Left cardiac atrium (tissue), 4 donors: ENCODE data around the gene TPSD1. TPM values are rescaled to one million over a fixed set of nuclear protein-coding genes. Genes with fewer than 3 reads are reported as not detected.
"Not testable (repeated sequence)": the region's sequence is repeated elsewhere in the genome, so short reads cannot be mapped to it uniquely, and the experiment has no call there.

Experiments
- ATAC-seq, 2 donors: fragments of 200-7000 bp; cut with Tn5 transposase; one replicate each; pipeline ENCODE4 v1.9.1; 2020; ENCODE audit warnings: mild to moderate bottlenecking in 2 of 2, moderate library complexity in 2 of 2
- DNase-seq: peaks from one replicate; pipeline ENCODE4 v3.0.0-alpha.2; 2020
- intact Hi-C, 2 donors: fragments of 100-400 bp; cut with DNase I; formaldehyde crosslinking; loops; one replicate each; pipeline versions ENCODE4 v1.14.1 to v1.15.1; 2022 to 2023
- total RNA-seq, 2 donors: library from RNA; stranded (reverse); fragmentation: NEBNext Ultra II Directional; extraction: Animal tissue kit (Norgen Biotek cat#: 25700); gene quantifications; one replicate each; pipeline ENCODE4 v1.2.1, GENCODE V29; 2021
- donor health status: DM: no; HTN: yes; CAD: no.
- donor health status: DM: no; HTN: yes; CAD: no; lungs with severe emphysema.
- donor health status: DM: yes; HTN: yes; CAD: no.
- donor health status: Dilated cardiomyopathy.

Gene TPSD1
- total RNA-seq, 2 donors from 2014 or later: 0.91 TPM; not detected in 1

DNA sequence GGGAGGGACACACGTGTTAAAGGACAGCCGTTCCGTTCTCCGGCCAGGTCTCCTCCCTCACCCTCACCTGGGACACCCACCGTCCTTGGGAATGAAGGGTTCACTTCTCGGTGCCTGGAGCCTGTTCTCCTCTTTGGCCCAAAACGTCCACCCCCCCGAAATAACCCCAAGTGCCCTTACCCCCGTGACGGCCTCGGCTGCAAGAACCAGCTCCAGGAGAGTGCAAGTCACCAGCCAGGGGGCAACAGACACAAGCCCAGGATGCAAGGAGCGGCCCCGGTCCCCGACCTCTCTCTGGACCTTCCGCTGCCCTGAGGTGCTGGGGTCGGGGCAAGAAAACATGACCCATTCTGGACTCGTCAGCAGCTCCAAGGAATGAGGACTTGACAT, 33.6 kb downstream of the TPSD1 start:
- ATAC-seq (no peak), DNase-seq (no peak)
- intact Hi-C loops: no loop called here

DNA sequence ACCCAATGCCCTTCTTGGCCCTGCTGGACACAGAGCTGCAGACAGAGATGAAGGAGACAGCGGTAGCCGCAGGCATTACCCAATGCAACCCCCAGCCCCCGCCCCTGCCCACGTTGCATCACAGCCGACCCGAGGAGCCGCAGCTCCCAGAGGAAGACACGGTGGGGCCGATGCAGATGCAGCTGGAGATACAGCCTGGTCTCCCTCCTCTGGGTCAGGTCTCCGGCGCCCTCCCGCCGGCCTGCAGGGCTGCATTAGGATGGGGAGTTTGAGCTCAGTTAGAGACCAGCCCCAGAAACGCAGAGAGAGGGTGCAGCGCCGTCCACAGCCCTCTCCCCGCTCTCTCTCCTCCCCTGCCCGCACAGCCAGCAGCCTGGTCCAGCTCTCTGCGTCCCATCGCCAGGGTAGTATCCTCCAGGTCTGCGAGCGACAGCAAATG, 34.2 kb downstream of the TPSD1 start:
- no peak for ATAC-seq
- intact Hi-C loops: no loop called here

GRCh38 chr16:1290860-1291575, 35.1 kb downstream of the TPSD1 start:
- intact Hi-C loops: no loop called here
- DNase-seq (no peak), ATAC-seq (no peak)

More for the DNA sequence above, 34.2 kb downstream of the TPSD1 start:
- DNase-seq: no peak

DNA sequence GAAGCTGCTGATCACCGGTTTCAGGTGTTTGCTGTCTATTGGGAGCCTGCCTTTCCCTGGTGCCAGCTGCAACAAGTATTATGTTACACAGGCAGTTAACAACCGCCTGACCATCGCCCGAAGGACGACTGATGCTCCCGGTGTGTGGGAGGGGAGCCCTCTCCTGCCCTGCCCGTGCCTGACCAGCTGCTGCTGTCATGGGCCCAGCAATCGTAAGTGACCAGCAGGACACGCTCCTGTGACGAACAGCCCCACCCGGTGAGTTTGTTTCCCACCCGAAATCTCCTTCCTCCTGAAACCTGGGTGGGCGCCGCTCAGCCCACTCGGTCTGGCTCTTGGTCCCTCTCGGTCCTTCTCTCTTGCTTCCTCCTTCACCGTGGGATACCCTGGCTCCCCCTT, 35.7 kb downstream of the TPSD1 start:
- DNase-seq (no peak), ATAC-seq (no peak)
- intact Hi-C loops: no loop called here

GRCh38 chr16:1292208-1292607, 36.3 kb downstream of the TPSD1 start:
- DNase-seq, ATAC-seq, intact Hi-C loops: not testable (repeated sequence)

DNA sequence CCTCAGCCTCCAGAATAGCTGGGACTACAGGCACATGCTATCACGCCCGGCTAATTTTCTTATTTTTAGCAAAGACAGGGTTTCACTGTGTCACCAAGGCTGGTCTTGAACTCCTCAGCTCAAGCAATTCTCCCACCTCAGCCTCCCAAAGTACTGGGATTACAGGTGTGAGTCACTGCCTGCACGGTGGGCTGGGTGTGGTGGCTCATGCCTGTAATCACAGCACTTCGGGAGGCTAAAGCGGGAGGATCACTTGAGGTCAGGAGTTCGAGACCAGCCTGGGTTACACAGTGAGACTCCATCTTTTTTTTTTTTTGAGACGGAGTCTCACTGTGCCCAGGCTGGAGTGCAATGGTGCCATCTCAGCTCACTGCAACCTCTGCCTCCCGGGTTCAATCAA, 36.9 kb downstream of the TPSD1 start:
- intact Hi-C loops, DNase-seq, ATAC-seq: not testable (repeated sequence)

- intact Hi-C loops: no loop called here
- DNase-seq: no peak
Measured at GRCh38 chr16:1293921-1294656, 38.2 kb downstream of the TPSD1 start.

DNA sequence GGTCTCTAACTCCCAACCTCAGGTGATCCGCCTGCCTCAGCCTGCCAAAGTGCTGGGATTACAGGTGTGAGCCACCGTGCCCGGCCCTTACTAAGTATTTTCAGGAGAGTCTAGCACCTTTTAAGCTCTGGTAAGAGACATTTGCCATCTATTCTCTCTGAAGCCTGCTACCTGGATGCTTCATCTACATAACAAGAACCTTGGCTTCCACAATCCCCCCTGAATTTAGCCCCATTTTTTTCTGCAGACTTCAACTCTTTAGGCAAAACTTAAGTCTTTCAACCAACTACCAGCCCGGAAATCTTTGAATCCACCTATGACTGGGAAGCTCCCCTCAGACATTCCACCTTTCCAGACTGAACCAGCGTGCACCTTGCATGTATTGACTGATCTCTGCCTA, 39.6 kb downstream of the TPSD1 start:
- DNase-seq (no peak), ATAC-seq (no peak)
- intact Hi-C loops: no loop called here

More at GRCh38 chr16:1293921-1294656, 38.2 kb downstream of the TPSD1 start:
- ATAC-seq: no peak

GRCh38 chr16:1296688-1297017, 40.8 kb downstream of the TPSD1 start:
- ATAC-seq, intact Hi-C loops, DNase-seq: not testable (repeated sequence)

GRCh38 chr16:1297018-1297696, 41.3 kb downstream of the TPSD1 start:
- no peak for DNase-seq
- ATAC-seq: peak; percentile 79 to 82
- intact Hi-C loops: no loop called here

DNA sequence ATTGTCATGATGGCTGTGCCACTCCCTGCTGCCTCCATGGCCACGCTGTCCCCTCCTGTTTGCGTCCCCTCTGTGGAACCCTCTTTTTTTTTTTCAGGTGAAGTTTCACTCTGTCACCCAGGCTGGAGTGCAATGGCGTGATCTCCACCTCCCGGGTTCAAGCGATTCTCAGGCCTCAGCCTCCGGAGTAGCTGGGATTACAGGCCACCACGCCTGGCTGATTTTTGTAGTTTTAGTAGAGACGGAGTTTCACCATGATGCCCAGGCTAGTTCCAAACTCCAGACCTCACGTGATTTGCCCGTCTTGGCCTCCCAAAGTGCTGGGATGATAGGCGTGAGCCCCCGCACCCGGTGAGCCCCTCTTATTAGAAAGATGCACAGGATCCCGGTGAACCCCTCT, 42.5 kb downstream of the TPSD1 start:
- DNase-seq (no peak), ATAC-seq (no peak)
- intact Hi-C loops: no loop called here

- DNase-seq: no peak
- ATAC-seq: no peak
- intact Hi-C loops: no loop called here
Measured at GRCh38 chr16:1299012-1299867, 43.4 kb downstream of the TPSD1 start.

- DNase-seq (no peak), ATAC-seq (no peak)
- intact Hi-C loops: no loop called here
Measured at GRCh38 chr16:1299868-1300203, 44.0 kb downstream of the TPSD1 start.

DNA sequence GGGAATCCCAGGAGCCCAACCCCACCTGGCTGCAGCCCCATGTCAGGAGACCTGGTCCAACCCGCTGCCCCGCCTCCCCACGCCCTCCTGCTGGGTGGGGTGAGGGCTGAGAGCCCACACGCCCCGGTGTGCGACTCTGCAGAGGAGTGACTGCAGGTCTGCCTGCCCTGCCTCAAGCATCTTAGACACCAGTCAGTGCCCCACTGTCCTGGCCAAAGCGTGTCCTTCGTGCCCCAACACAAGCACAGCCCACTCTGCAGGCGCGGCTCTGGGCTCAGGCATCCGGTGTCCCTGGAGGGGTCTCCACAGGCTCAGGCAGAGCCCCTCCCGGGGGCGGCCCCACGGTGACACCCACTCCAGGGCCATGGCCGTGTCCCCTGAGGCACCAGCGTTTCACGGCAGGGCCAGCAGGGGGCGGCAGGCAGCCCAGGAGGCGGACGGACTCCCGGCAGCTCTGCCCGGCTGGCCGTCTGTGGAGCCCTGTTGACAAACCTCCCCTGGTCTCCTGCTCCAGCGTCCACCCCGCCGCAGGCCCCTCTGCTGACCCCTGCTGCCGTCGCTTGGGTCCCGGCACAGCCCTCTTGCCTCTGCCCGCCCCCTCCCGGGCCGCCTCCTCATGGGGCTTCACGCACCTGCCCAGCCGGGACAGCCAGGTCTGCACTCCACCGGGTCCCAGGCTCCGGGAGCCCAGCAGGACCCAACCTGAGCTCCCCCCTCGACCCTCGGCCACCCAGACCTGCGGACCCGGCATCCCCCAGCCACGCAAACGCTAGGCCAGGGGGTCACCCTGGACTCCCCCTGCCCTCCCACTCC, 45.0 kb downstream of the TPSD1 start:
- intact Hi-C loops: no loop called here

GRCh38 chr16:1301562-1301961, 45.7 kb downstream of the TPSD1 start:
- ATAC-seq: no peak
- no peak for DNase-seq
- intact Hi-C loops: no loop called here

More for the DNA sequence above, 45.0 kb downstream of the TPSD1 start:
- ATAC-seq (peak; percentile 62 to 76), DNase-seq (peak; percentile 71)

DNA sequence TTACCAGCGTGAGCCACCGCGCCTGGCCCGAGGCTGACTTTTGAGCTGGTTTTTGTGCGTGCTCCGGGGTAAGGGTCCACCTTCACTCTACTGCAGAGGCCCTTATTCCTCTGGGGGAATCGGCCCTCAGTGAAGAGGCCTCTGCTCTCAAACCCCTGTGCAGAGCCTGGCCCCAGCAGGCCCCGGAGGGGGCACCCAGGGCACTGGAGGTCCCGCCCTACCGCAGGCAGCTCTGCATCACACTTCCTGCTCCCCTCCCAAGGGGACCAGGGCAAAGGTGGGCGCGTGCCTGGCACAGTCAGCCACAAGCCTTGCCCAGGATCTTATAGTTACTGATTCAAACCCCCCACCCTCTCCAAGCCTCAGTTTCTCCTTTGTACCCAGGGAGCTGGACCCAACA, 50.0 kb downstream of the TPSD1 start:
- ATAC-seq (no peak), DNase-seq (no peak)
- intact Hi-C loops: no loop called here

DNA sequence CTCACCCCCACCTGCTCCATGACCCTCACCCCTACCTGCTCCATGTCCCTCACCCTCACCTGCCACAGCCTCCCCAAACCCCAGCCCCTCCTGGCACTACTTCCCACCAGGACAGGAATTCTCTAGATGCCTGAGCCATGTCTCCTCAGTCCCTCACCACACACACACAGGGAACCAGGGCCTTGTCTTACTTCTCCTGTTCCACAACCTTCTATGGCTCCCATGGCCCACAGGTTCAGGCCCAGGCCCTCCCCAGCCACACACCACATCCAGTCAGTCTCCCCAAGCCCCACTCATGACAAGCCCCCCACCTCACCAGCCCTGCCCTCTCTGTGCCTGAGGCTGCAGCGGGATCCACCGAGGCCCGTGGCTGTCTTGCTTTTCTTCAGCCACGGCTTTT, 50.5 kb downstream of the TPSD1 start:
- intact Hi-C loops: no loop called here
- ATAC-seq: no peak
- no peak for DNase-seq
